UCSD-AML1 (cell line): Measurements from ENCODE around the gene TRABD2B.

Experiments used
- DNase-seq: peaks from one replicate; lab custom pipeline; 2025; ENCODE audit not compliant: unreplicated experiment; lab: John Stamatoyannopoulos, UW

Gene TRABD2B

DNA sequence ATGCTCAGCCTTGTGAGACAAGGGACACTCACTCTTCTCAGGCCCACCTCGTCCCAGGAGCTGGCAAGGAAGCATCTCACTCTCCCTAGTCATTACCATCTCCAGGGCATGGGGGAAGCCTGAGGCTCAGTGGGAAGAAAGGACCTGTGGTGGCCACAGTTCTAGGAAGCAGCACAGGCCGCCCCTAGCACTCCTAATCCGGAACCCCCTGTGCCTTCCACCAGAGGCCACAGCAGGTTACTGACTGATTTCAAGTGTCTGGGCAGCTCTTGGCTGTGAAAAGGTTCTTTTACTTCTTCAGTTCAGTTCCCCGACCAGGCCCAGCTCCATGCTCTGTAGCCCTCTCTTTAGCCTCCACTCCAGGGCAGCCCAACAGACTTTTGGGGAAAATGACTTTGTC, 84.4 kb downstream of the TRABD2B start:
- no peak for DNase-seq

DNA sequence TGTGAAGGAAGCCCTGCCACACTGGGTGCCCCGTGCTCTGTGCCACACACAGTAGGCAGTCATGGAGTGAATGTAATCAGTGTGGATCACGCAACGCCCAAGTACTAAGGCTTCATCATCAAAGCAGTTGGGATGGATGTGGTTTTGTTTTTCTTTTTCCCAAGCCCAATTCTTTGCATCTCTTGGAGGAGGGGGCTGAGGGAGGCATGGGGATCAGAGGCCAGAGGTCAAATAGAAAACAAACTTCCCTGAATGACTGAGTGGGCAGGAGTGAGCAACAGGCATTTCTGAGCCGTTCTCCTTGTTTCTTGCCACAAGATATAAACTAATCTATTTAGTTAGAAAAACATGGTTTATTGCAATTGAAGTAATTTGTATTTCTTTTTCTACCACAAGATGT, 85.3 kb downstream of the TRABD2B start:
- DNase-seq = no peak

DNA sequence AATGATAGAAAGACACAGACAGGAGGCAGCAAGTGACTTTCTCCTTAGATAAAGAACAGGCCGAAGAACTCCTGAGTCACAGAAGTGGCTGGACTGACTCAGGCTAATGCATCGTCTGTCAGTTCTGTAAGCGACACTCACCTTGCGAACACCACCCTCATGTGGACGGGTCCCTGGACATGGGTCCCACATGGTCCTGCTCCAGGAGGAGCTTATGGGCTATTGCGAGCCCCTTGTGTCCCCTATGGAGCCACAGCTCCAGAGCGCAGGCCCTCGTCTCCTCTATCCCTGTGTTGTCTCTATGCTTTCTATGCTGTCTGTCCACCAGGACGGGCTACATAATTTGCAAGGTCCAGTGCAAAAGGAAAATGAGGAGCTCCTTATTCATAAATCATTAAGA, 85.8 kb downstream of the TRABD2B start:
- DNase-seq = no peak

DNA sequence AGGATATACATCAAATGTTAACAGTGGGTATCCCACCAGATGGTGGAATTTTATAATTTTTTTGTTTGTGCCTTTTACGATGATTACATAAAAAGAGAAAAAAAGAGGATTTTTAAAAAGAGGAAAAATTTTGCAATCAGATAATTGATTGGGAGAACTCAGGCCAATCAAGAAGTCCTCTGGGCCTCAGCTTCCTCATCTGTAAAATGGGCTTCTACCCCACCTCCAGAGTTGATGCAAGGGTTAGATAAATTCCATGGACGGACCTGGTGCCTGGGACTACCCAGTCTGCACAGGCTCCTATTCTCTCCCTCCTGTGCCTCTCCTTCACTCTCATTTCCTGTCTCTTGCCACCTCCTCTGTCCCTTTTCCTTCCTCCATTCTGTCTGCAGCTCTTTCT, 88.9 kb downstream of the TRABD2B start:
- DNase-seq = no peak

DNA sequence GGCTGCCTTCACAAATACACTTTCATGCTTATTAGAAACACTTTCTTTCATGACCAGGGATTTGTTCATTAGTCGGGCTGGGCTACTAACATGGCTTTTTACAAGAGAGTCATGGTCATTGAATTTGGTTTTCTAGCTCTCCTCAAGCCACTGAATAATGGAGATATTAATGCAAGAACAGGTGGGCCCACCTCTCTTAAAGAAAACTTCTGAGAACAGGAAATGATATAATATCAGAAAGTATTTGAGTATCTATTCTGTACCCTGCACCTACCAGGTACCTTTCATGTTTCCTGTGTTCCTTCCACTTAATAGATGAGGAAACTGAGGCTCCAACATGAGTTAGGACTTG, 90.0 kb downstream of the TRABD2B start:
- DNase-seq = no peak

DNA sequence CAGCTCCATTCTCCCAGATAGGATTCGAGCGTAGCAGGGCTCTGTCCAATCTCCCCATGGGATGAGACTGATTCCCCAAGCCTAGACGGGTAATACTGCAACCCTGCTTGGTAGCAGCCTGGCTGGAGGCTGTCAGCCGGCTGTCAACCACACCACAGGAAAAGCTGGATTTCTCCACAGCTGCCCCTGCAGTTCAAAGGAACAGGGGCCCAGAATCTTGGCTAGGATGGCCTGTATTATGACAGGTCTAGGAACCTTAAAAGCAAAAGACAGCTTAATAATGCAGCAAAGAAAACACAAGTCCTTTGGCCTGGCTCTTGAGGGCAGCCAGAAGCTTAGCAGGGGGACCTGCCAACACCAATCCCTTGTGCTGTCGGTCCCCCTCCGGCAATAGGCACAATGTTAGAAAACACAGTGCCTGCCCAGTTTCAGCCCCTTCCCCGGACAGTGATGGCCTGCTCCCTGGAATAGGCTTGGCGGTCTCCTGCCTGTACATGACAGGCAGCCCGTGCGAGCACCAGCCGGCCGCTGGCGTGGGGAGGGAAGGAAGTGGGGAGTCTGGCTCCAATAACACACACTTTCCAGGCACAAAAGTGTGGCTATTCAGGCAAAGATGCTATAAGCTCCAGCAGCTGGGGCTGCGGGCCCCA, 90.5 kb downstream of the TRABD2B start:
- no peak for DNase-seq

DNA sequence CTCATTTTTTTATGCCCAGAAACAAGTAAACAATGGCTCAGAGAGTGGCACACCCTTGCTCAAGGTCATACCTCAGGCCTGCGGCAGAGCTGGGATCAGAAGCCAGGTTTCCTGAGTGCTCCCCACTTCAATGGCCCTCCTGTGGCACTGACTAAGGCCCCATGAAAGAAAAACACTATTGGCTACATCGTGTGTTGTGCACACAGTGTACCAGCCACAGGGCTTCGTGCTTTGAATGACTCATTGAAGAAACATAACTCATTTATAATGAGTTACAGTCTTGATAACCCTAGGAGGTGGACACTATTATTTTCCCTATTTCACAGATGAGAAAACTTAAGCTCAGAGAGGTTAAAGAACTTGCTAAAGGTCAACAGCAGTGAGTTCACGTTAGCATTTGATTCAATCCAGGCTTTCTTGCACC, 91.2 kb downstream of the TRABD2B start:
- DNase-seq = no peak

DNA sequence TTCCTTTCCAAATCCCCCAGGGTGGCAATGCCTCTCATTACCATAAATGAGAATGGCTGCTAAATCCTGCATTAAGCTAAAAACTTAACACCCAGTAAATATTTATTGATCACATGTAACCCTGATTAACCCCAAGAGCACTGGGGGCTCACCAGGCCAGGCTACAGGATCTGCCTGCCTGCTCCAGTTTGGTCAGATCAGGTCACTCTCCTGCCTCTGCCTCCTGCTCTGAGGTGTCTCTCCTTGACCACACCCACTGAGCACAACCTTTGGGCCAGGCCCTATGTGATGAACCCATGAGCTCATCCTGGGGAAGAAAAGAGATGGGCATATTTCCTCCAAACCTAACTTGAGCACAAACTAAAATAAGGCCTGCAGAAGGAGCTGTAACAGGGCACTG, 93.5 kb downstream of the TRABD2B start:
- DNase-seq = no peak

DNA sequence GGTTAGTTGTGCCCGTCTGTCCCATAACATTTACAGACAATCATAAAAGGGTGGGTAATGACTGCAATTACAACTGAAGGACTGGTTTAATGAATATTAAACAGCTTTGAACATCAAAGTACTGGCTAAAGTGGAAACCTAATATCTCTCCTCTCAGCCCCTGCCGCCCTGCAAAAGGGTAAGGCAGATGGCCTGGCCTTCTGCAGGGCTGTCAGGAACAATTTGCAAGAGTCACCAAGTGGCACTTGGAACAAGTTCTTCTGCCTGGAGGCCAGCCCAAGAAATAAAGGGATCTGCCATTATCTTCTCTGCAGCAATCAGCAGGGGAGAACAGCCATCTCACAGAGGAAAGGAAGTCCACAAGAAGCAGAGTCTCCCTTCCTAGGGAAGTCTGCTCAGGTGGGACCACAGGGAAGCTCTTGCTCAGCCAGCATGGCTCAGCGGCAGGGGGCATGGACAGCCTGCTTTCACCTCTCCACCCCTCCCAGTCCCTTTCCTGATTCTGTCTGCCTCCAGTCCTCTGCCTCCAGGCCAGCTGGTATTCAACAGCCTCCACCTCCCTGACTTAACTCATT, 96.1 kb downstream of the TRABD2B start:
- DNase-seq = no peak

DNA sequence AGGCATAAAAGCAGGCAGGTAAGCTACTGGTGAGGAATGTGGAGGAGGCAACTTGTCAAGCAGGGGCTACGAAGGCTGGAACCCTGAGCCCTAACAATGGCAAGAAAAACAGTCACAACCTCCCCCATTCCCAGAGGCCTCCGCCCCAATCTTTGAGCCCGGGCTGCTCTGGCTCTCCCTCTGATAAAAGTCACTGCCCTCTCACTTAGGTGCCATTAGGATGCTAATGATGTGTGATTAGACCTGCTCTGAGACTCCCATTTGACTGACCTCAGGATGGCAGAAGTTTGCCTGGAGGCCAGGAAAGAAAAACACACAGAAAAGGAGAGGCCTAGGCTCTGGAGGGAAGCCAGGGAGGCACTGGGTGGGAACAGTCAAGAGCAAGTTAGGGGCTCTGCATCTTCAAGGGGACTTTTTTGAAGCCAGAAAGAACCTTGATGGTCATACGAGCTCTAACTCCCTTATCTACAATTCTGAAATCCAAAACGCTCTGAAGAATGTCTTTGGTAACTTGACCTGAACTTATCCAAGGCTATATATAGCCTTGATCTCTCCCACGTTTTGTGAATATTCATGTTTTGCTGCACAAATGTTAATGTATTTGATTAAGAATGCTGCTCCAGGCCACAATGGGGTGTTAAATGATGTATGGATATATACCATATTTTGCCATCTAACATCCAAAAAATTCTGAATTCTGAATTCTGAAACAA, 98.9 kb downstream of the TRABD2B start:
- DNase-seq = no peak

DNA sequence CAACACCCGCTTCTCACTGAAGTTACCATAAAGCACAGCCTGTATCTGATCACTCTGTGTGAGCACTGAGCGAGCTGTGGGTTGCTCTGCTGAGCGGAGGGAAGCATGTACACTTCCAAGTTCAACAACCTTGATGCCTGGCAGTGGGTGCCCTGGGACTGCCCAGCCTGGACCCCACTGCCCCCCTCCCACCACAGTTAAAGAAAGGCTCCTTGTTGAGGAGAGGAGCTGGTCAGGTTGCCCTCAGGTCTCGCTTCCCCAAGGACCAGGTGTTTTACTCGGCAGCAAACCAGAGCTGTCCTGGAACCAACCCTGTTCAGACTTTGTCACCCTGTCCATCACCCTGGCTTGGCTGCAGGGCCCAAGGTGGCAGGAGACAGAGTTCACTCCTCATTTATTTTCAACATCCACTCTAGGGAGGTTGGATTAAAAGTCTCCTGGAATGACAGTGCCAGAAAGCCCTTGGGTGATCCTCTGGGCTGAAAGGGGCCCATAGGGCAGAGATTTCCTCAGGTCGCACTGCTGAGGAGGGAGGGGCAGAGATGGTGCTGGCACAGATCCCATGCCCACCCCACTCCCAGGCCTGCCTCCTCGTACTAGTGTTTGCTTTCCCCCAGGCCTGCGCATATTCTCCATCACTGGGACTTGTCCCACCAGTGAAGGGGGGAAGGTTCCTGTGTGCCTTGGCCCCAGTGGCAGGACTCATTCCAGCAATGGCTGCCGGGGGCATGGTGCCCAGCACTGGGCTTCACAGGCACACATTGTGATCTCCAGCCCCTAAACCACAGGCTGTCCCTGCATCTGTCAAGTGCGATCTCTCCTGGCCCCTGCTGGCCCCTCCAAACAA, 101.7 kb downstream of the TRABD2B start:
- no peak for DNase-seq

DNA sequence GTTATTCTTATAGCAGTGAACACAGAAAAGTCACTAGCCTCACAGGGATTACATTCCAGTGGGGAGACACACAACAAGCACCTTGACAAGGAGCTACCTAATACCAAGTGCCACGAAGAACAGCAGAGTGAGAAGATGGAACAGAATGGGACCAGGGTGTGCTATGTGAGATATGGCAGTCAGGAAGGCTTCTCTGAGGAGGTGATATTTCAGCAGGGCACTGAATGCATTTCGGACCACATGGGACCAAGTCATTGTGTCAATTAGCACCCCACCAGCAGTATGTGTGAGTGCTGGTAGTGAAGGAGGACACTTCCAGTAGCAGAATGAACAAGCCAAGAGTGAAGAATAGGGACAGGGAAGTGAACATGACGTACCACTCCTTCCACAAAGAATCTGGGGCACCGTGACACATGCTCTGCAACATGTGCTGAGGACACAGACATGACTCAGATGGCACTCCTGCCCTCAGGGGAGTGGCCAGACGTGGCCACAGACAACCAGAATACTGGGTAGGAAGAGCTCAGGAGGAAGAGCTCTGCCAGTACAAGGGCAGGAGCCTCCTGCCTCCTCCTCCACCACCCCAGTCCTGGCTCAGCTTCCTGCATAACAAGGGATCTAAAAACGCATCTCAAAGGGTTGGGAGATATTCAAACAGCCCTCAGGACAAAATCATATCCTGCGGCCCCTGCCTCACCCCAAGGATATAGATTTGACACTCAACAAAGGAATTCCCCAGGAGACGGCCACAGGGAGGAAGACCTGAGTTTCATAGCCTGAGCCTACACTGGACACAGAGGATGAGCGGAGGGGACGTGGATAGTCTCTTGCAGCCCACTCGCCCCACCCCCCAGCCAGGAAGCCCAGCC, 102.5 kb downstream of the TRABD2B start:
- no peak for DNase-seq

DNA sequence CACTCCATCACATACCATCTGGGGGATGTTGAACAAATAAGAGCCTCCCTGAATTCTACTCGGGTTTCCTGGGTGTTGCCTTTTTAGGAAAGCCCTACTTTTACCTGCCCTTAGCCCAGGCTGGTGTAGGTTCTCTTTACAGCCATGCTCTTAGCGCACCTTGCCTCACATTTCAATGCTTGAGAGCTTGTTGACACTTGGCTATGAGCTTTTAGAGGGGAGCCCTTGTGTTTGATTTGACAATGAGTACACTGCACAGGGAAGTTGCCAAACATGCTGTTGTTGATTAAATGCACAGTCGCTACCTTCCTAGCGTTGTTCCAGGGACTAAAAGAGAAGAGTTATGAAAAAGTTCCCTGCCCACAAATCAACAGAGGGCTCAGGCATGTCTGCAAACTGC, 103.8 kb downstream of the TRABD2B start:
- no peak for DNase-seq

DNA sequence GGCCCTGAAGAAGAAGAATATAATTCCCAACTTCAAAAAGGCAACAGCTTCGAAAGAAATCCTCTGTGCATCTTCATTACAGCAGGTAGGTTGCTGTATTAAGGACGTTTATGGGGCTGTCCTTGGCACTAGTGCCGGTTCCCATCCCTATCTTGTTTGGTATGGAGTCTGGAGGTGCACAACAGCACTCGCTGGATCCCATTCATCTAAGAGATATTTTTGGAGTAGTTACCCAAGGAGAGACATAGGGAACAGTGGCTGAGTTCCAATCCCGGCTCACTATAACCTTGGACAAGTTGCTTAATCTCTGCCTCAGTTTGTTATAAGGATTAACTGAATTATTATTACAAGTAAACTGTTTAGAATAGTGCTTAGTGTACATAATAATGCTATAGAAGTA, 106.4 kb downstream of the TRABD2B start:
- DNase-seq = no peak

DNA sequence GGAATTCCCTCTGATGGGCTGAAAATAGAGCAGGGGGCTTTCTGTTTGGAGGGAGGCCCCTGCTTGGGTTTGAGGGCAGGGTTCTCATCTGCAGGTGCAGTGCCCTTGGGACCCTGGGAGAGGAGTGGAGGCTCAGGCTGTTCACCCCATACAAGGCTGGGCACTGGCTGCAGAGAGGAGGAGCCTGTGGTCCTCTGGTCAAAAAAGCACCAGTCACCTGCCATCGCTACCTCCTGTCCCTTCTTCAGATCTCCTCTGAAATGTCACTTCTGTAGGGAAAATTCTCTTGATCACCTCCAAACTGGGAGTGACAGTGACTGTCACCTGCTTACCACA, 108.9 kb downstream of the TRABD2B start:
- no peak for DNase-seq

DNA sequence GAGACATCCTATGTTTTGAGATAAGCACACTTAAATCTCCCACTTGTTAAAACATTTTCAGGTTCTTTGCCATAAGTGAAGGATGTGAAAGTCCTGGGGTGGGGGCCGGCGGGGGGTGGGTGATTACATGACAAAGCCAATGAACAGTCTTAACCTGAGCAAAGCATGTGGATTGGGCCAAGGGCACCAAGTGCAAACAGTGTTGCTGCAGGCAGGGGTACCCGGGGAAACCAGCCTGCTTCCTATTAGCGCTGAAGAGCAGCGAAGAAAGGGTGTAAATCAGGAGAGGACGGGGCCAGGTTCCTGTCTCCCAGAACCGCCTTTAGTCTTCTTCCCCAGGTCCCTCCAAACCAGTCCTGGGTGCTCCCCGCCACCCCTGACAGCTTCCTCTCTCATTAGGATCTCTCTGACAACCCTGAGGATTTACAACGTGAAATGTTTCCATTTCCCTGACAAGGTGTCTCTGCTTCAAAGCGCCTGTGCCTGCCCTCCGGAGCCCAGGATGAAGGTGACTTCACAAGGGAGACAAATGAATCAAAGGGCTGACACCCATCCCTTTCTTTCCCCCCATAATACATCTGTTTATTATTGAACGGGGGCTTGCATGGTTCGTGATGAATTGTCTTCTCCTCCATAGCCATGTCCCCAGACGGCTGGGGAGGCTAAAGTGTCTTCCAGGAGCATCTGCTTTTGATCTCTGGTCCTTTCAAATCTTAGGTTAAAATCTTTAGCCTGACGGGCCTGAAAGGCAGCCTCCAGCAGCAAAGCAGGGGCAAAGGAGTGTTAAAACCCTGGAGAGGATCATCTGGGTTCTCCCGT, 109.5 kb downstream of the TRABD2B start:
- DNase-seq = no peak

DNA sequence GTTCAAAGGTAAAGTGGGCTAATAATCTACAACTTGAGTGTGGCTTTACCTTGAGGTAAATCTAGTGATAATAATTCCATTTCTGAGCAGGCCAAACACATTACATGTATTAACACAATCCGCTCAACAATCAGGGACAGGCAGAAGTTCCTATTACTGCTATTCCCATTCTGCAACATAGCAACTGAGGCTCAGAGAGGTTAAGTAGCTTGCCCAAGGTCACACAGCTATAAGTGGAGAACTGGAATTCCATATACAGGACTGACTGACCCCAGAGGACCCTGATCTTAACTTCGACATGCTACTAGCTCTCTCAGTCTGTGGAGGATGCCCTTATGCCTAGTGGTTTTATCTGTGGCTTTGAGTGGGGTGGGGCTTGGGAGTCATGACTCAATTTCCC, 110.1 kb downstream of the TRABD2B start:
- DNase-seq = no peak

DNA sequence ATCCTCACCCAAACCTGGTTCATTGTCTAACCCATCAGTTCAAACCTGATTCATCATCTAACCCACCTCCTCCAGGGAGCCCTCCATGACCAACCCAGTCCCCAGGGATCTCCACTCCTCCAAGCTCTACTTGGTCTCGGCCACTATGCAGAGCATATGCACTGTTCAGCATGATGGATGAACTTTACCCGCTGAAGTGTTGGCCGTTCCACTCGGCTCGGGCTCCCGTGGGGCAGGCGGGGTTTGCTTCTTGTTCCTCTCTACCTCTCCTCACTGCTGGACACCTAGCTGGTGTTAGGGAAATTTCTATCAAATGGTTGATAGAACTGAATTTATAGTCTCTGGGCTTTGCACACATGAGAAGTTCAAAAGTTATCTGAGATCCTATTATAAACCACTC, 111.0 kb downstream of the TRABD2B start:
- DNase-seq = no peak

DNA sequence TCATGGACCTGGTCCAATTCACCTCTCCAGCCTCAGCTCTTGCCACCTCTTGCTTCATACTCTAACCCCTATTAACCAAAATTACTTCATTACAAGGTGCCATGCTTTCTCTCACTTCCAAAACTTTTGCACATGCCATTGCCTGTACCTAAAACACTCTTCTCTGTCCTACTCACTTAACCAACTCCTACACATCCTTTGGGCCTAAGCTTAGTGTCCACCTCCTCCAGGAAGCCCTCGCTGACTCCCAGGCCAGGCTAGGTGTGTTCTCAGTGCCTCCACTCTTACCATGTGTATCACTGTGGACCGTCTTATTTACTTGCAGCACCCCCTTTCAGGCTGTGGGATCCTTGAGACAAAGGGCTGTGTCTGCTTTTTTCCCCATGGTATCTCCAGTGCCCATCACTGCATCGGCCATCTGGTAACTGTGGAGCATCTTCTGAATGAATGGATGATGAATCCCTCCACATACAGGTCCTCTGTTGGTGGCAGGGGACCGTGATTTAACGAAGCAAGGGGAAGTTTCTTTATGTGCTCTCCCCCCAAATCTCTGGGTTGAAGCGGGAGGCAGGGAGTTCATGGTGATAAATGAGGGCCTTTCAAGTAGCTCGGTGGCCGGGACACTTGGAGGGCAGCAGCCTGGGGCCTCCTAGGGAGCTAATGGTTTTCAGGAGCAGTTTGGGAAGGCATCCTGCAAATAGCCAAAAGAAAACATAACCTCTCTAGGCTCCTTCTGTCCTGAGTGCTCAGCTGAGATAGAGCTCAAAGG, 111.9 kb downstream of the TRABD2B start:
- no peak for DNase-seq
